Activated T-cell treated with anti-CD3 and anti-CD28 coated beads for 4 hours (primary cell): ENCODE measurements around the gene LGALS4.
A peak's percentile ranks its signal among the peaks of the same experiment; 100 is the strongest.
"Not testable (repeated sequence)": the region's sequence is repeated elsewhere in the genome, so short reads cannot be mapped to it uniquely, and the experiment has no call there.

Source experiments
- DNase-seq: peaks from one replicate; pipeline ENCODE4 v3.0.0-alpha.2; 2020

LGALS4 gene

GRCh38 chr19:38812841-38813320, at the start of gene LGALS4:
TSS of gene LGALS4 (minus strand) at chr19:38812945. CDS start at chr19:38812886, 59 bp downstream.
- DNase-seq, result no peak

DNA sequence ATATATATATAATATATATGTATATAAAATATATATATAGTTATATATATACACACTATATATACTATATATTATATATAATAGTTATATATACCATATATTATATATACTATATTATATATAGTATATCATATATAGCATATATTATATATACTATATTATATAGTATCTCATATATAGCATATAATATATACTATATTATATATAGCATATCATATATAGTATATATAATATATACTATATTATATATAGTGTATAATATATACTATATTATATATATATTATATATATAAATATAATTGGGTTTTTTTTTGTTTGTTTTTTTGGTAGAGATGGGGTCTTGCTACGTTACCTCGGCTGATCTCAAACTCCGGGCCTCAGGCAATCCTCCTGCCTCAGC, 48.6 kb upstream of the LGALS4 start:
- no peak for DNase-seq

DNA sequence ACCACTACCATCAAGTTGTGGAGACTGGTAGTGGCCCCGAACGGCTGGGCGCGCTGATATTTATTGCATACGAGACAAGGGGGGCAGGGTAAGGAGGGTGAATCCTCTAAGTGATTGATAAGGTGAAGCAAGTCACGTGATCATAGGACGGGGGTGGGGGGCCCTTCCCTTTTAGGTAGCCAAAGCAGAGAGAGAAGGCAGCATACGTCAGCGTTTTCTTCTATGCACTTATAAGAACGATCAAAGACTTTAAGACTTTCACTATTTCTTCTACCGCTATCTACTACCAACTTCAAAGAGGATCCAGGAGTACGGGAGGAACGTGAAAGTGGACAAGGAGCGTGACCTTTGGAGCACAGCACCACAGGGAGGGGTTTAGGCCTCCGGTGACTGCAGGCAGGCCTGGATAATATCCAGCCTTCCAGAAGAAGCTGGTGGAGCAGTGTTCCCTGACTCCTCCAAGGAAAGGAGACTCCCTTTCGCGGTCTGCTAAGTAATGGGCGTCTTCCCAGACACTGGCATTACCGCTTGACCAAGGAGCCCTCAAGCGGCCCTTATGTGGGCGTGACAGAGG, 47.0 kb upstream of the LGALS4 start:
- not testable (repeated sequence) for DNase-seq

DNA sequence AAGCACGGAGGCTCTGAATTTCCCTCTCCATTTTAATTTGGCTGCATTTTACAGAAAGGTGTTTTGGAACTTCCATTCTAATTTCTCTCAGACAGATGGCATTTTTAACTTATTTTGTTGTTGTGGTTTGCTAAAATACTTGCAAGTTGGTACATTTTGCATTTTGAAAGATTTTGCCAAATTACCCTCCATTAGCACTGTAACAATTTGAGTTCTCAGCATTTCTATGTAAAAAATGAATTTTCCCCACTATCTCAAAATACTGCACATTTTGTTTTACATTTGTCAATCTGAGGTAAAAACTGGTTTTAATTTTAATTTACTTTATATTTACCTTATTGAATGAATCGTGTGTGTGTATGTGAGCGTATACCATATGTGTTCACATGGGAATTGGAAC, 44.1 kb upstream of the LGALS4 start:
- no peak for DNase-seq

DNA sequence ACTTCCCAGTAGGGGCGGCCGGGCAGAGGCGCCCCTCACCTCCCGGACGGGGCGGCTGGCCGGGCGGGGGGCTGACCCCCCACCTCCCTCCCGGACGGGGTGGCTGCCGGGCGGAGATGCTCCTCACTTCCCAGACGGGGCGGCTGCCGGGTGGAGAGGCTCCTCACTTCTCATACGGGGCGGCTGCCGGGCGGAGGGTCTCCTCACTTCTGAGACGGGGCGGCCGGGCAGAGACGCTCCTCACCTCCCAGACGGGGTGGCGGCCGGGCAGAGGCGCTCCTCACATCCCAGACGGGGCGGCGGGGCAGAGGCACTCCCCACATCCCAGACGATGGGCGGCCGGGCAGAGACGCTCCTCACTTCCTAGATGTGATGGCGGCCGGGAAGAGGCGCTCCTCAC, 43.0 kb upstream of the LGALS4 start:
- not testable (repeated sequence) for DNase-seq

DNA sequence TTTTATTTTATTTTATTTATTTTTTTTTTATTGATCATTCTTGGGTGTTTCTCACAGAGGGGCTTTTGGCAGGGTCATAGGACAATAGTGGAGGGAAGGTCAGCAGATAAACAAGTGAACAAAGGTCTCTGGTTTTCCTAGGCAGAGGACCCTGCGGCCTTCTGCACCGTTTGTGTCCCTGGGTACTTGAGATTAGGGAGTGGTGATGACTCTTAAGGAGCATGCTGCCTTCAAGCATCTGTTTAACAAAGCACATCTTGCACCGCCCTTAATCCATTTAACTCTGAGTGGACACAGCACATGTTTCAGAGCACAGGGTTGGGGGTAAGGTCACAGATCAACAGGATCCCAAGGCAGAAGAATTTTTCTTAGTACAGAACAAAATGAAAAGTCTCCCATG, 42.2 kb upstream of the LGALS4 start:
- DNase-seq, result not testable (repeated sequence)

DNA sequence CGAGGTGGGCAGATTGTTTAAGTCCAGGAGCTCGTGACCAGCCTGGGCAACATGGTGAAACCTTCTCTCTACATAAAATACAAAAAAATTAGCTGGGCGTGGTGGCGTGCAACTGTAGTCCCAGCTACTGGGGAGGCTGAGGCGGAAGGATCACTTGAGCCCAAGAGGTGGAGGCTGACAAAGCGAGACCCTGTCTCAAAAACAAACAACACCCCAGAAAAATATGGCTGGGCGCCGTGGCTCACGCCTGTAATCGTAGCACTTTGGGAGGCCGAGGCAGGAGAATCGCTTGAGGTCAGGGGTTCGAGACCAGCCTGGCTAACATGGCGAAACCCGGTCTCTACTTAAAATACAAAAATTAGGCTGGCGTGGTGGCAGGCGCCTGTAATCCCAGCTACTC, 40.5 kb upstream of the LGALS4 start:
- no peak for DNase-seq

- DNase-seq, result peak; percentile 32
These were observed 39.7 kb upstream of the LGALS4 start for GRCh38 chr19:38852231-38853044.

- peak; percentile 85 for DNase-seq
These were observed 39.0 kb upstream of the LGALS4 start for GRCh38 chr19:38851622-38852230.

- DNase-seq, result no peak
These were observed 38.4 kb upstream of the LGALS4 start for GRCh38 chr19:38850976-38851621.

- DNase-seq, result peak; percentile 97
These were observed 37.8 kb upstream of the LGALS4 start for GRCh38 chr19:38850436-38850975.

DNA sequence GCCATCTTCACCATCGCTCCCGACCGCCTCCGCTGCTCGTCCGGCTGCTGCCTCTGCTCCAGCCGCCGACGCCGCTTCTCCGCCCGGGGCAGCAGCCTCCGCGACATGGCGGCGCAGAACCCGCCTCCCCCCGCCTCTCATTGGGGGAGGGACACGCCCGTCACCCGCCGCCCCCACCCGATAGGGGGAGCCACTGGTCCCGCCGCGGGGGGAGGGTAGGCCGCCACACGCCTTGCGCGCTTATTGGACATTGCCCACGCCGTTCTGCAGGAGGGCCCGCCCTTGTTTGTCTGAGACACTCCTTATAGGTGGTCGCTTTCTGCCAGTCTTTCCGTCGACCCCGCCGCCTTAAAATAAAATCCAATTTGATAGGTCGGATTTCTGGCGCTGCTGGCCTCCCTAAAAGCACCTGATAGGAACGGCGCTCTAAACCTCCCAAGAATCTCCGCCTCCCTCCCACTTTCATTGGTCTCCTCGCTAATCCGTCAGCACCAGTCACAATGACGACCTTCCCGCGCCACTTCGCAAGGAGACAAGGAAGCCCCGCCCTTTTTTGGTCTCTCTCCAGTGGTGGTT, 37.2 kb upstream of the LGALS4 start, which contains the start of gene HNRNPL:
HNRNPL (minus strand) TSS at position 127 of the 576 bp plus-strand sequence; CDS start at position 107, 20 bp downstream.
- peak; percentile 99 for DNase-seq

- peak; percentile 98 for DNase-seq
These were observed 36.6 kb upstream of the LGALS4 start for GRCh38 chr19:38849147-38849859.

GRCh38 chr19:38848299-38849146, 35.8 kb upstream of the LGALS4 start:
- DNase-seq, result no peak

DNA sequence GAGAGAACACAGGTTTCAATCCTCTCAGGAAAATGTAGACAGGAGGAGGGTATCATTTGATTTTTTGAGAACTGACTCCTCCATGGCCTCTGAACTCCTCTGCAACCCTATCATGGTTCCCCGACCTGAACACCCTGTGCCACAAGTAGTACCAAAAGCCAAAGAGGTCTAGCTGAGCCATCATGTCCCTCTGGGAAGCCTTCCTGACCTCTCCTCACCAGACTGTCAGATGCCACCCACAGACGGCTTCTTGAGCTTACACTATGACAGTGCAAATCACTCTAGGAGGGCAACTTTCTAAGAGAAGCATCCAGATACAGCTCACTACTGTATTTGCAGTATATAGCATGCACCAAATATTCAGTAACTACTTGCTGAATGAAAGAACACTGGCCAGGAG, 33.4 kb upstream of the LGALS4 start:
- no peak for DNase-seq

DNA sequence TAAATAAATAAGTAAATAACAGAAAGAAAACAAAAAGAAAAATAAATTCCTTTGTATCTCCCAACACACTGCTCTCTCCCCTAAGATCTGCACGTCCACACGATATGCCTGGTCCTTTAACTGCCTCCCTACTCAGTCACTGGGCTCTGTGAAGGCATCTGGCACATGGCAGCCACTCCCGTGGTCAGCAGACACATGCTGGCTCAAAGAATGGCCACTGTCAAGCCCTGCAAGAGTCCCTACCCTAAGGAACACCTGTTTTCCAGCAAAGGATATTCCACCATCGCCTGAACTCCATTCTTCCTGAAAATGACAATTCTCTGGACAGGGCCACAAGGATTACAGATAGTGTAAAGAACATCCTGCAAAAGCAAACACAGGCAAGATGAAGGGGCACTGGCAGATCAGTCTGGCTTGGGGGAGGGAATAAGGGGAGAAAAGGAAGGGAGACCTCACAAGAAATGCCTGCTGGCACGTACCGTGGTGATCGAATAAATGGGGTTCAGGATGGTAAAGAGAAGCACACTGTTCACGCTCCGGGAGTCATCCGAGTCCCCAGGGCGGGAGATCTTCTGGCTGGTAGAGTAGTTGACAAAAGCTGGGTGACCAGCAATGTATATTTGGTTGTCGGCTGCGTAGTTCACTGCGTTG, 32.8 kb upstream of the LGALS4 start:
- no peak for DNase-seq

DNA sequence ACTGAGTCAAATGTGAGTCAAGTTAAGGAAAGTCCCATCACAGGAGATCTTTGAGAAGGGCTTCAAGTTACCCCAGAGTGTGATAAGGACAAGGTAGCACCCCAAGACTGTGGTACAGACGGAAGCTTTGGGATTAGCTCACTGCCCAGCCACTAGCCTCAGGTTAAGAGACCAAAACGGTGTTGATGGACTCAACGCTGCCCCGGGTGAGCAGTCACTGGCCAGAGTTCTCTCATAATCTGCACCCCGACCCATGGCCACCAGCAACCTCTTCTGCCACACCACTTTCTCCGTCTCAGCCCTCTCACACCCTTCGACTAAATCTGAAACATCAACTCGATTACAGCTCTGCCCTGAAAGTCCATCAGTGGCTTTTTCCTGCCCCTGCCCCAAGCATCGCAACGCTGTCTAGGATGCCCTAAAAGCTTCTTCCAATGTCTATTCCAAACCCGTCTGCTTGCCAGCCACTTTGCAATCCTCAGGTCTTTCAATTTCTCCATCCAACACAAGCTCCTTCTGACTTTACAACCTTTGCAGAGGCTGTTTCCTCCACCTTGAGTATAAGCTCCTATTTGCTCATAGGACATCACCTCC, 31.4 kb upstream of the LGALS4 start:
- DNase-seq, result no peak

- no peak for DNase-seq
These were observed 30.5 kb upstream of the LGALS4 start for GRCh38 chr19:38843175-38843758.

GRCh38 chr19:38842439-38843174, 29.9 kb upstream of the LGALS4 start:
- peak; percentile 36 for DNase-seq
